ENCODE measurements around the gene ZBTB7C.

GRCh38 chr18:48043166-48043565 lies 366.0 kb downstream of the ZBTB7C start:
- TF ChIP-seq CTCF (conservative IDR thresholded peaks at IDR 0.05; ENCODE audit: low read depth, low read length) (no peak), EZH2 (IDR thresholded peaks at IDR 0.05; ENCODE audit: borderline replicate concordance, low read depth, low read length, poor library complexity, severe bottlenecking) (no peak)
